ENCODE data around the gene PTPRN2. TPM values are rescaled to one million over a fixed set of nuclear protein-coding genes. Genes with fewer than 3 reads are reported as not detected.
"Not testable (repeated sequence)": the region's sequence is repeated elsewhere in the genome, so short reads cannot be mapped to it uniquely, and the experiment has no call there.

Gene PTPRN2
- total RNA-seq, 2 donors from 2014 or later: 0.35 to 0.61 TPM

- Mint-ChIP-seq H3K9me3 (no peaks in the 10 kb centered on the region), H3K36me3 (no peaks in the 10 kb centered on the region), H3K27ac (no peak overlapping the region)
- no peak for ATAC-seq
- DNase-seq (ENCODE audit: low spot score in 2 of 2): no peak
Measured at GRCh38 chr7:158549176-158549615, 38.4 kb downstream of the PTPRN2 start.

- DNase-seq (ENCODE audit: low spot score in 2 of 2) (no peak), ATAC-seq (no peak)
- no peaks in the 10 kb centered on the region for H3K36me3 Mint-ChIP-seq
- H3K27ac Mint-ChIP-seq: no peak overlapping the region
- no peaks in the 10 kb centered on the region for H3K9me3 Mint-ChIP-seq
Measured at GRCh38 chr7:158548726-158549125, 38.9 kb downstream of the PTPRN2 start.

- Mint-ChIP-seq H3K36me3 (no peaks in the 10 kb centered on the region), H3K27ac (no peak overlapping the region), H3K9me3 (no peaks in the 10 kb centered on the region)
- ATAC-seq: no peak
- no peak for DNase-seq (ENCODE audit: low spot score in 2 of 2)
Measured at GRCh38 chr7:158547817-158548216, 39.8 kb downstream of the PTPRN2 start.

DNA sequence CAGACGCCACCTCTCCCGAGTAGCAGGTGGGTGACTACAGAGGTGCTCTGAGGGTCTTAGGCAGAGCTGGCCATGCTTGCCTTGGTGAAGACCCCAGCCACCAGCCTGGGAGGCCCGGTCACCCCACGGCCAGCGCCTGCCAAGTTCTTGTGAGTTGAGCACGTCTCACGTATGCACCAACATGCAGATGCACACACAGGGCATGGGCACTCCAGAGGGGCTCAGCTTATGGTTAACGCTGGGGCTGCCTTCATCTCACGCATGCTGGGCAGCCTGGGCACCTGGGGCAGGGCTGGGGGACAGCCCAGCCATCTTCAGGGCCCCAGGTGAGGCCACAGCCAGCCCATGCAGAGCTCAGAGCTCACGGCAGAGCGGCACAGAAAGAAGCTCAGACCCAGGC lies 41.0 kb downstream of the PTPRN2 start:
- no peaks in the 10 kb centered on the region for H3K9me3 Mint-ChIP-seq
- no peak overlapping the region for H3K27ac Mint-ChIP-seq
- ATAC-seq: no peak
- DNase-seq (ENCODE audit: low spot score in 2 of 2): no peak
- H3K36me3 Mint-ChIP-seq: no peaks in the 10 kb centered on the region

GRCh38 chr7:158546214-158546613 lies 41.4 kb downstream of the PTPRN2 start:
- H3K27ac Mint-ChIP-seq: no peak overlapping the region
- H3K36me3 Mint-ChIP-seq: no peaks in the 10 kb centered on the region
- no peak for DNase-seq (ENCODE audit: low spot score in 2 of 2)
- ATAC-seq: no peak
- H3K9me3 Mint-ChIP-seq: no peaks in the 10 kb centered on the region

DNA sequence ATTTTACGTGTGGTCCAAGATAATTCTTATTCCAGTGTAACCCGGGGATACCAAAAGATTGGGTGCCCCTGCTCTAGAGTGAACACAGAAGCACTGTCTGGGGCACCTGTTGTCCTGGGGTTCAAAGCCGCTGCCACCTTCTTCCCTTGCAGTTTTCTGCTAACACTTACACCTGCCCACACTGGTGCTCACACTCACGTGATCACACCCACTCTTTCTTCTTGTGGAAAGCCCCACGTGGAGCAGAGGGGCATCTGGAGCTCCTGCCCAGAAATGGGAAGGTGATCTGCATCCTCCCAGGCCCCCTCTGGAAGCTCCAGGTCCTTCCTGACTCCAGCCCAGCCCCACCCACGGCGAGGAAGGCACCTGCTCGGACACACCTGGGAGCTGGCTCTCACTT lies 42.9 kb downstream of the PTPRN2 start:
- no peaks in the 10 kb centered on the region for H3K9me3 Mint-ChIP-seq
- no peak for ATAC-seq
- H3K36me3 Mint-ChIP-seq: no peaks in the 10 kb centered on the region
- no peak overlapping the region for H3K27ac Mint-ChIP-seq
- DNase-seq (ENCODE audit: low spot score in 2 of 2): no peak

DNA sequence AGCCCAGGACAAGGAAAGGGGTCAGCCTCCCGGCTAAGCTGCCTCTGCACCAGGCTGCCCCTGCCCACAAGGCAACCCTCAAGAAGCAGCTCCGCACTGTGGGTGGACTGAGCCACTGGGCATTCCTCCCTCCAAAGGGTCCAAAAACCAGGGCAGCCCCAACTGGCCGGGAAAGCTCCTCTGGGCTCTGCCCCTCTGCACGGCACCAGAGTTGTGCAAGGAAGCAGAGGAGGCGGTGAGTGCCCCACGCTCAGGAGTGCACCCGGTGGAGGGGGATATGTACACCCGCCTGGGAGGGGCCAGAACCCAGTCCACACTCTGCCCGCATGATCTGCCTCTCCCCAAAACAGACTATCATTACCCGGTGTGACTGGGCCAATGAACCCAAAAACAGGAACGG lies 43.8 kb downstream of the PTPRN2 start:
- no peak for ATAC-seq
- Mint-ChIP-seq H3K36me3 (no peaks in the 10 kb centered on the region), H3K9me3 (no peaks in the 10 kb centered on the region), H3K27ac (no peak overlapping the region)
- no peak for DNase-seq (ENCODE audit: low spot score in 2 of 2)

DNA sequence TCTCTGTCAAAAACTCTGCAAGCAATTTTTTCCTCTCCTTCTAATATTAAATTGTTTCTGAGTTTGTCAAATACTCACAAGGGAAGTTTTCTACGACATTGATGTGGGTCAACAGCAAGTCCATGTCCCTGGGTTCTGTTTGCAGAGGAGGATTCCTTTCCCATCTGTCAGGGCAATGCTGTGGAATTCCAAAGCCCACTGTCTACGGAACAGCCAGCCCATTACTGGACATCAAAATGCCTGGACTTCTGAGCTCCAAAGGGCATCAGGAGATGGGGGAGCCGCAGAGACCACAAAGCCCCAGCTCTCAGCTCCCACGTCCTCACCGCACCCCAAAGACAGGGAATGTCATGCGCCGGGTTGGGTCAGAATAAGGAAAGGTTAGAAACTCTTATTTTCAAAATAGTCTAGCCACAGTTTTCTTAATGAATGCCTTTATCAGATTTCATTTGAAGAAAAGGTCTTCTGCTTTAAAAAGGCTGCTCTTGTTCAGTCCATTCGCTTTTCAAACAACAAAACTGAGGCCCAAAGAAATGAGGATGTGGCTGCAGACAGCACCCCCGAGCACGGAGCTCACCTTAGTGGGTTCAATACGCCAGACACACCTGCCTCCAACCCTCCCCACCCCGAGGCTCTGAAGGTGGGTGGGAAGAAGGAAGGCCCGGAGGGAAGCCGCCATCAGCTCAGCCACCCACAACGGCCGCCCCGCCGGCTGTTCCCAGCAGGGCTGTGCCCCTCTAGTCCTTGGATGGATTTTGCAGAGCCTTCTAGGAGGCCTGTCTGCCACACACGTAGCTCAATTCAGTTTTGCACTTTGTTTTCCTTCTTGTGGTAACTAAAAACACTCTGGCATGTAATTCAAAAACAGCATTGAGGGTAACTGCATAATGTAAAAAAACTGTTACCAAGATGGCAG lies 44.7 kb downstream of the PTPRN2 start:
- Mint-ChIP-seq H3K27ac (no peak overlapping the region), H3K9me3 (no peaks in the 10 kb centered on the region), H3K36me3 (no peaks in the 10 kb centered on the region)
- ATAC-seq (no peak), DNase-seq (ENCODE audit: low spot score in 2 of 2) (no peak)

DNA sequence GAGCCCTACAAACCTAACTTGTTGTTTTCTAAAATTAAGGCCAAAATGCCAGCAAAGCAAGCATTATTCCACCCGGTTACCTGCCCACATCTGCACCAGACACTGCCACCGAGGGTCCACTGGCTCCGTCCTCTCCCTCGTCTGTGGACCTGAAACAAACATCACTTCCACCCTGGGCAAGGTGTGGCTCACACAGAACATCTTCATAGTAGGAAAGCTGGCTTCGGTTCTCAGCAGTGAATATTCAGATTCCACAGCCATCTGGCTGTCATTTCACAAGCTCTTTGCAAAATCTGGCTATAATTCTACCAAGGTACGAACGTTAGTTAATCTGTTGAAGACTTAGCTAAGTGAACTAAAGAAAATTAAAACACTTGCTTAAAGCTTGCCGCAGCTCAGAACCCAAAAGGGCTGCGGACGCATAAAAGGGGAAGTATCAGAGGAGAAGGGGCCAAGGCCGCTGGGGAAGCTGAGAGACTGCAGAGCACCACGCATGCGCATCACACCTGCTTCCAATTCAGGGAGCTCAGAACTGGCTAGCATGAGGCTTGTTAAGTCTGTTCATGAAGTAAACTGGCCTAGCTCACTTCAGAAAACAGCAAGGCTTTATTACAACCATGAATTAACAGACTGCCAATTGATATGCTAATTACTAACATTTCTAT lies 46.1 kb downstream of the PTPRN2 start:
- DNase-seq (ENCODE audit: low spot score in 2 of 2) (no peak), ATAC-seq (no peak)
- peak overlapping the region in 1 of 2 donors; percentile 45 for H3K27ac Mint-ChIP-seq
- H3K36me3 Mint-ChIP-seq: no peaks in the 10 kb centered on the region
- H3K9me3 Mint-ChIP-seq: no peaks in the 10 kb centered on the region

- ATAC-seq (no peak), DNase-seq (ENCODE audit: low spot score in 2 of 2) (no peak)
- peaks cover 3 to 4% of the 10 kb centered on the region in 2 donors for H3K9me3 Mint-ChIP-seq
- no peak overlapping the region for H3K27ac Mint-ChIP-seq
- H3K36me3 Mint-ChIP-seq: peaks cover 0 to 5% of the 10 kb centered on the region in 2 donors
Measured at GRCh38 chr7:158539711-158540146, 47.9 kb downstream of the PTPRN2 start.

- peaks cover 0 to 8% of the 10 kb centered on the region in 2 donors for H3K36me3 Mint-ChIP-seq
- H3K9me3 Mint-ChIP-seq: peaks cover 3 to 4% of the 10 kb centered on the region in 2 donors
- DNase-seq (ENCODE audit: low spot score in 2 of 2) (no peak), ATAC-seq (no peak)
- H3K27ac Mint-ChIP-seq: no peak overlapping the region
Measured at GRCh38 chr7:158538156-158538946, 49.3 kb downstream of the PTPRN2 start.

DNA sequence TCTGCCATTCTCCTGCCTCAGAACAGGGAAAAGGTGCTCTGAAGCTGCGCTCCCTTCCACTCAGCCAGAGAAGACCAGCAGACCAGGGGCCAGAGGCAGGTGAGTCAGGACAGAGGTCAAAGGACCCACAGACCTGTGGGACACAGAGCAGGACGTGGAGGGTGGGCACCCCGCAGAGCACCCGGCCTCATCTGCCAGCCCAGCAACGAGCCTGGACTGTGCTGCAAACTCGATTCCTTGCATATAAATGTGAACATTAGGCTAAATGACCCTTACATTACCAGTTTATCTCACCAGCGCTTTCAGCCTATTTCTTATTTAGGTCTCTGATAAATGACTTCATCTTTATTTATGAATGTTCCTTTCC lies 50.1 kb downstream of the PTPRN2 start:
- Mint-ChIP-seq H3K36me3 (peaks cover 0 to 8% of the 10 kb centered on the region in 2 donors), H3K27ac (no peak overlapping the region), H3K9me3 (peaks cover 3 to 4% of the 10 kb centered on the region in 2 donors)
- no peak for DNase-seq (ENCODE audit: low spot score in 2 of 2)
- ATAC-seq: no peak

- Mint-ChIP-seq H3K27ac (peak overlapping the region in 1 of 2 donors; percentile 55), H3K36me3 (peaks cover 0 to 8% of the 10 kb centered on the region in 2 donors), H3K9me3 (peaks cover 3 to 4% of the 10 kb centered on the region in 2 donors)
- no peak for DNase-seq (ENCODE audit: low spot score in 2 of 2)
- ATAC-seq: no peak
Measured at GRCh38 chr7:158536871-158537515, 50.6 kb downstream of the PTPRN2 start.

DNA sequence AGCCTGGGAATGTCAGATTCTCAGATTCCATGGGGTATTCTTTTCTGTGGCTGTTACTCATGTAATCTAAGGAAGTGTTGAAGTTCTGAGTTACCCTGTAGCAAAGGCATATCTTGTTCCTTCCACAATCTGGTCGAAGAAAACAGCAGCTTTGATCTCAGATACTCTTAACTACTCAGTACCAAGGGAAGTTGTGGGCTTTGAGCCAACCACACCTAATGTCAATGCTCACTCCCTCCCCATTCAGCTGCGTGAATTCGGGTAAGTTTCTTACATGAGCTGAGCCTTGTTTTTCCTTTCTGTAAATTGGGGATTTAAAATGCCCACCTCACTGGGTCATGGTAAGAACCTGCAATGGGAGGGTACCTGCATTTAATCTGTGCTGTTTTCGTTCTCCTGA lies 52.5 kb downstream of the PTPRN2 start:
- DNase-seq (ENCODE audit: low spot score in 2 of 2) (no peak), ATAC-seq (no peak)
- Mint-ChIP-seq H3K27ac (no peak overlapping the region), H3K36me3 (peaks cover 0 to 8% of the 10 kb centered on the region in 2 donors), H3K9me3 (peaks cover 3 to 4% of the 10 kb centered on the region in 2 donors)

DNA sequence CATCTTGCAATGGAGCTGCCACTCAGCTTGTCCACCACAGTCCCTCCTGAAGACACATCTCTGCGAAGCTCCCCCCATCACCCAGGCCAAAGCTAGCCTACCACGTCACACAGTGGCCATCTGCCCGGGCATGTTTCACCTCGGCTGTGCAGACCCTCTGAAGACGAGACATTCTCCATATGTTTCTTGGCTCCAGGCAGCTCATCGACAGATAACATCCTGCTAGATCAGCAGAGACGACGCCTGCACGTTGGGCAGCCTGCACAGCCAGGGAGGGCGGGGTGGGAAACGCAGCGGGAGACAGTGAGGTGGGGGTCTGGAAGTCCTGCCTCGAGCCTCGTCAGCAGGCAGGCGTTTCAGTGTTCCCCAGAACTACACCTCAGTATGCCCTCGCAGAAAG lies 53.0 kb downstream of the PTPRN2 start:
- DNase-seq (ENCODE audit: low spot score in 2 of 2): no peak
- no peak overlapping the region for H3K27ac Mint-ChIP-seq
- H3K9me3 Mint-ChIP-seq: peaks cover 3 to 4% of the 10 kb centered on the region in 2 donors
- ATAC-seq: no peak
- peaks cover 0 to 8% of the 10 kb centered on the region in 2 donors for H3K36me3 Mint-ChIP-seq

- not testable (repeated sequence) for ATAC-seq
Measured at GRCh38 chr7:158534134-158534515, 53.5 kb downstream of the PTPRN2 start.

More at GRCh38 chr7:158534134-158534515, 53.5 kb downstream of the PTPRN2 start:
- not testable (repeated sequence) for H3K27ac Mint-ChIP-seq; DNase-seq (ENCODE audit: low spot score in 2 of 2); H3K9me3 Mint-ChIP-seq; H3K36me3 Mint-ChIP-seq
